ENCODE results near the gene TOP2A.
A peak's percentile ranks its signal among the peaks of the same experiment; 100 is the strongest.

TOP2A gene

DNA sequence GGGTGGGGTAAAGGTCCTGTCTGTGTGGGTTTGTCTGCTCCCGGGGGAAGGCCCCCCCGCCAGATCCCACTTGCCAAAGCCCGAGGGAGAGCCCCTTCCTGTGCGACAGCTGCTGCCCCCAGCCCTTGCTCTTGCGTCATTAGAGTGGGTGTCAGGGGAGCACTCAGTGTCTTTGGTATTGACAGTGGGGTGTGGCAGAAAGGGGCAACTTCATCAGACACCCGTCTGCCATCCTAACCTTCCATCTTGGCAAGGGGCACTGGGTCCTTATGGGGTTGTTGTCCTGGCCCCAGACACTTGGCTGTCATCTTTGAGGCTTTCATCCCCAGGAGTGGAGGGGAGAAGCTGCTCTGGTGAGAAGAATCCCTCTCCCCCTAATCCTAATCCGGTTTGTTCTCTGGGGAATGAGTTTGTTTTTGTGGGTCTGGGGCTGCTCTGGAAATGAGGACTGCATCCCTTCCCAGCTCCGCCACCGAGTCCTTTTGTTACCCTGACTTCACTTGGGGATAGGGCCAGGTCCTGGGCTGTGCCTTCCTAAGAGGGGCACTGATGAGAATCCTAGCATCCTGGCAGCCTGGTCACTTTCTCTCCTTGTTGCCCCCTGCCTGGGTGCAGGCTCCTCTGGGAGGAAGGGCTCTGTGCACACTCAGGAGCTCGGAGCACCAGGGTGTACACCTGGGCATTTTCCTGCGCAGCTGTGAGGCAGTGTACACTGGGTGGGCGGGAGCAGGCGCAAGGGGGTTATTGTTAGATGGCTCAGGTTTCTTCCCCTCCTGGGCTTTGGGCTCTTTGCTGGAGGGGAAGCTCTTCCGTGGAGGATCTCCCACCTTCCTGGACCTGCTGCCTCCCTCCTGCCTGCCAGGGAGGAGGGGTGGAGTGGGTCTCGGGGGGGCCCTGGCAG lies 74.2 kb downstream of the TOP2A start:
- peak; percentile 12 for DNase-seq

DNA sequence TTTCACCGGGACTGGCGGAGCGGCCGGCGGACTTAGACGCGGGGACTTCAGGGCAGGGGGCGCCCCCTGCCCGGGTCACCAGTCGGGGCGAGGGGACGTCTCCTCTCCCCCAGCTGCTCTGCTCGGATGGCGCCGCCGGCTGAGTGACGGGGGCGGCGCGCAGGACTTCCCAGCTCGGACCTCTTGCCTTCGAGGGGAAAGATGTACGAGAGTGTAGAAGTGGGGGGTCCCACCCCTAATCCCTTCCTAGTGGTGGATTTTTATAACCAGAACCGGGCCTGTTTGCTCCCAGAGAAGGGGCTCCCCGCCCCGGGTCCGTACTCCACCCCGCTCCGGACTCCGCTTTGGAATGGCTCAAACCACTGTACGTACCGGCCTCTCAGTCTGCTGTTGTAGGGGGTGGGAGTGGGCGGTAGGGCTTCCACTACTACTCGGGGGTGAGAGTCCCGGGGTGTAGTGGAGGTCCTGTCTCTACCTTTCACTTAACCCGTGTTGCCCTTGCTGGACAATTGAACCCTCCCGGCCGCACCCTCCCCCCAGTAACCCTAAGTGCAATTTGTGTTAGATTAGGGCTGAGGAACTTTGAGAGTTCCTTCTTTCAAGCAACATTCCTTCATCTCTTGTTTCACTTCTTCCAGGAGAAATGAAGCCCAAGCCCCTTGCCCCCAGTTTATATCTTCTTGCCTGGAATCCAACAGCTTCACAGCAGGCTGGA lies 75.0 kb downstream of the TOP2A start:
- no peak for DNase-seq

DNA sequence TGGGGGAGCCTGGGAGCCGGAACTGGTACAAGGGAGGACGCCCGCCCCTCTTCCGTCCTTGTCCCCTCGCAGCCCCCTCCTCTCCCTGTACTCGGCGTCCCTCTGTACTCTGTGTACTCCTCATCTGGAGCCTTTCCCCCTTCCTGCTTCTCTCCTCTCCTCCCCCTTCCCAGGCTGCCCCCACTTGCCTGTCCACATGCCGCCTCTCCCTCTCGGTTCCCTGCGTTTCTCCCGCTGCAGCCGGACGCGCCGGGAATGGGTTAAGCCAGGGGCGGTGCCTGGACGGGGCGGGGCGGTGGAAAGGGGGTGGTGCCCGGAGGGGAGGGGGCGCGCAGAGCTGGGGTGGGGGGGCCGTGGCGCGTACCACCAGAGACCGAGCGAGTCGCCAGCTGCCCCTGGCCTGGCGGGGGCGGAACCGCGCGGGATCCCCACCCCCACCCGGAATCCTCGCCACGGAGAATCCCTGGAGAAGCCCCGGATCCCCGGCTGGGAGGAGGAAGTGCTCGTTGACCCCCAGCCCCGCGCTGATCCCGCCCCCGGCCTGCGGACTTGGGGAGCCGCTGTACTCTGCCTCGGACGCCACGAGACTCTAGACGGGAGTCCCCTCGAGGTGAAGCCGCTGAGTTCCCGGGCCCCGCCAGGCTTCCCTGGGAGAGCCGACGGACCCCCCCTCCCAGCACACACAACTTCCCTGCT lies 75.7 kb downstream of the TOP2A start:
- peak; percentile 72 for DNase-seq

GRCh38 chr17:40340880-40341807 lies 76.6 kb downstream of the TOP2A start:
- DNase-seq = peak; percentile 78

GRCh38 chr17:40340327-40340726 lies 77.4 kb downstream of the TOP2A start:
- DNase-seq = no peak

- no peak for DNase-seq
Measured at GRCh38 chr17:40338941-40339649, 78.6 kb downstream of the TOP2A start.

Measured in NCI-H146 (cell line).